ENCODE data around the gene SPIRE1.

Gene SPIRE1

GRCh38 chr18:12657684-12658425 lies at the start of gene SPIRE1:
Gene SPIRE1 (minus strand): TSS chr18:12658107. CDS start chr18:12657866, 241 bp downstream.
- peak in 2 of 3 experiments; percentile 14 to 16 for DNase-seq (ENCODE audit: low read depth in 2 of 3, low spot score in 2 of 3)

DNA sequence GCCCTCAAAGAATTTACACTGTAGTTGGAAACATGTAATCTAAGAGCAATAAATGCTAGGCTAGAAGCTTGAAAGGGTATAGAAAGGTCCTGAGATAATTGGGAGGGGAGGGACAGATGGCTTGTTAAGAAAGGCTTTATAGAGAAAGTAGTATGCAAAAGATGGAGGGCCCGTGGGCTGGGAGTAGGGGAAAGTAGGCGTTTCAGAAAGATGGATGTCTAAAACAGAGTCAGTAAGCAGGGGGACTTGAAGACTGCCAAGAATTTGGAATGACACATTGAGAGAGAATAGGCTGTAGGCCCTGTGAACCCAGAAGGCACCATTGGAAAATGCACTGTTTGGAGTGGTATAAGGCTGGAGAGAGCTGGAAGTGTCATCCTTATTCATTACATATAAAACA lies 45.8 kb upstream of the SPIRE1 start:
- no peak for DNase-seq (ENCODE audit: low read depth in 2 of 3, low spot score in 2 of 3)

- DNase-seq (ENCODE audit: low read depth in 2 of 3, low spot score in 2 of 3): no peak
Measured at GRCh38 chr18:12703096-12703567, 45.2 kb upstream of the SPIRE1 start.

DNA sequence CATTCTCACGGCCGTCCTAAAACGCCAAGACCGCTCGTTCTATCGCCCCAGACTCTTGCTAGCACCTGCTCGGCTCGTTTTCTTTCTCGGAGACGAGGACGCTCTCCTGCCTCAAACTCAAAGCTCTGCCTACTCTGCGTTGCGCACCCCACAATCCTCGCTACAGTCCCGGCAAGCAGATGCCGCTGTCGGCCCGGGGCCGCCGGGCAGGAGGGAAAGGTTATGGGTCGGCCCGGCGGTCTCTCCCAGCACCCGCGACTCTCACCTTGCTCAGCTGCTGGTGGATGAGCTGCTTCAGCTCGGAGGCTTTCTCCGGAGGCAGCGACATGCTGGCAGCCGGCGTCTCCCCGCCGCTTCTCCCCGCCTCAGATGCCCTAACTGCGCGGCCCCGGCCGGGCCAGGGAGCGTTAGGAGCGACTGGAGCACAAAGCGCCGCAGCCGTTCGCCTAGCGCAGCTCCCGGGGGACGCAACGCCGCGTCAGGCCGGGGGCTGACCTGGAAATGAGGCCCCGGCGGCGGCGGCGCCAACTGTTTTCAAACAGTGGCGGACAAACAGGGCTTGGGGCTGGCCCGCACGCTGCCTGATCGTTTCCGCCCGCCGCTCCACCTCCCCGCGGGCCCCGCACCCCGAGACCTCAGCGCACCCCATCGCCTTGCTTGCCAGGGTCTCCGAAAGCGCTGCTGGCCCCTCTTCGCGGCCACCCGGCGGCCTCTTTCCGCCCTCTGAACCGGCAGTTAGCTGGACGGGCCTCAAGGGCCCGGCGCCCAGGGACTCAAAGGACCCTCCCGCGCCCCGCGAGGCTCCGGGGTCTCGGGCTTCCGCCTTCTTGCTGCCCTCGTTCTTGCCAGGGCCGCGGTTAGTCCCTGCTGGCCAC lies 44.6 kb upstream of the SPIRE1 start, which contains the start of the genes CEP76 and PSMG2:
Gene CEP76 (minus strand): TSS at position 503 of the 875 bp plus-strand sequence. CDS start 175 bp downstream, at position 328.
Gene PSMG2 (plus strand): TSS at position 822 of the 875 bp plus-strand sequence. CDS start 66 bp downstream, outside the sequence.
- DNase-seq (ENCODE audit: low read depth in 2 of 3, low spot score in 2 of 3): peak; percentile 65 to 75 (median 74)

DNA sequence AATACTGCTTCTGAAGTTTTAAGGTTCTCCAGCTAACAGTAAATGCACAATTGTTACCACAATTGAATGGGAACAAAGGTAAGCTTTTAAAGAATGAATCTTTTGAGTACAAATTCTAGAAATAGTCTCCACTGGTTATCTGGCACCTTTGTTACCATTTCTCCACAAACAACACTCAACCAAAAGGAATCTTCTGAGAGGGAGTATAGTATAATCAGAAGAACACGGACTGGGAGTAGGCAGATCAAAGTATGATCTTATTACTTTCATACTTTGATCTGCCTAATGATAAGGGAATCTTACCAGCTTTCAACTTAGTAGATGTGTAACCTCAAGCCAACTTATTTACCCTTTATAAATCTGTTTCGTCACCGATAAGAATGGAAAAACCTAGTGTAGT lies 43.3 kb upstream of the SPIRE1 start:
- no peak for DNase-seq (ENCODE audit: low read depth in 2 of 3, low spot score in 2 of 3)

DNA sequence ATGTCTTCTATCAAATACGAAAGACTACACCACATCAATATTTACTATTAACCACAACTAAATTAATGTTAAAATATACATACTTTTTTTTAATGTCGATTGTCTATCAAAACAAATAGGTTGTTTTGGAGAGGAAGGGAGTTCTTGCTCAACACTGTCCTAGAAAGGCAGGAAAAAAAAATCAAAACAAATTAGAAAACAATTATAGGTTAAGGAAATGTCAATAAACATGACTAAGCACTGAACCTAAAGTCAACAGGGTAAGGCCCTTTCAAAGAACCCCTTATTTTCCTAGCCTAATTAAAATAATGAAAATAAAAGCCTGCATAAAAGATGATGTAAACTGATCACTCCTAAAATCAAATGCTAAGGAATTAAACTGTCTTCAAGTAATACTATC lies 41.8 kb upstream of the SPIRE1 start:
- no peak for DNase-seq (ENCODE audit: low read depth in 2 of 3, low spot score in 2 of 3)

DNA sequence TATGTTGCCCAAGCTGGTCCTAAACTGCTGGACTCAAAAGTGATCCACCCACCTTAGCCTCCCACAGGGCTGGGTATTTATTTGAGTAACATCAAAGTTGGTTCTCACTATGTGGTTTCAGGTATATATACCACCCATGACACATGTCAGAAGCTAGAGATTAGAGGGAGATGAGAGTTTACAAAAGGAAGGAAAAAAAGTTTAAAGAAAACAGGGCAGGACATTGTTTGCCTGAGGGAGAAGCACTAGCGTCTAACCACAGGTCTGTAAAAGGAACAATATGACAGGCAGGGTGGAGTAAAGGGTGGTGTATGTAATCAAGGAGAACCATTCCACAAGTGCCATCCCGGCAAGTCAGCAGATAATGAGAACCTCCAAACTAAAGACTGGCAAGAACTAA lies 36.1 kb upstream of the SPIRE1 start:
- no peak for DNase-seq (ENCODE audit: low read depth in 2 of 3, low spot score in 2 of 3)

- no peak for DNase-seq (ENCODE audit: low read depth in 2 of 3, low spot score in 2 of 3)
Measured at GRCh38 chr18:12692206-12692605, 34.3 kb upstream of the SPIRE1 start.

DNA sequence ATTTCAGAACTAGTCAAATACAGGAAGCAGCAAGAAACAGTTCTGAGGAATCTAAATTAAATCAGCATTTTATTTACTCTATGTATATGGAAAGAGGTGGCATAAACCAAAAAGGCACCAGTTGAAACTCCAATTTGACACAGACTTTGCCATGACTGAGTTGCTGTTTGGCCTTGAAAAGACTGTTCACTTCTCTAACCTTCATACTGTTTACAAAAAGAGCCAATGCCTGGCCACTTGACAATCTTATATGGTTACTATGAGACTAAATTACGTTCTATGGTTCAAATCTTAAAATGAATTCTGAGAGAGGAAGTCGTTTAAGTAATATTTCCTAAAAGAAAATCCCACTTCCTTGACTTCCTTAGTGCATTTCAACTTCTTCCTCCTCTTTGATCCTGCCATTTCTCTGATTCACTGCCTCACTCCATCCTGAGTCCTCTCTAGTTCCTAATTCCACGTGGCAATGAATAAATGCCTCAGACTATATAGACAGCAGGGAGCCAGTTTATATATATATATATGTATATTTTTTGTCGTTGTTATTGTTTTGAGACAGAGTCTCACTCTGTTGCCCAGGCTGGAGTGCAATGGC lies 31.4 kb upstream of the SPIRE1 start:
- no peak for DNase-seq (ENCODE audit: low read depth in 2 of 3, low spot score in 2 of 3)

GRCh38 chr18:12686100-12686499 lies 28.2 kb upstream of the SPIRE1 start:
- DNase-seq (ENCODE audit: low read depth in 2 of 3, low spot score in 2 of 3): no peak

DNA sequence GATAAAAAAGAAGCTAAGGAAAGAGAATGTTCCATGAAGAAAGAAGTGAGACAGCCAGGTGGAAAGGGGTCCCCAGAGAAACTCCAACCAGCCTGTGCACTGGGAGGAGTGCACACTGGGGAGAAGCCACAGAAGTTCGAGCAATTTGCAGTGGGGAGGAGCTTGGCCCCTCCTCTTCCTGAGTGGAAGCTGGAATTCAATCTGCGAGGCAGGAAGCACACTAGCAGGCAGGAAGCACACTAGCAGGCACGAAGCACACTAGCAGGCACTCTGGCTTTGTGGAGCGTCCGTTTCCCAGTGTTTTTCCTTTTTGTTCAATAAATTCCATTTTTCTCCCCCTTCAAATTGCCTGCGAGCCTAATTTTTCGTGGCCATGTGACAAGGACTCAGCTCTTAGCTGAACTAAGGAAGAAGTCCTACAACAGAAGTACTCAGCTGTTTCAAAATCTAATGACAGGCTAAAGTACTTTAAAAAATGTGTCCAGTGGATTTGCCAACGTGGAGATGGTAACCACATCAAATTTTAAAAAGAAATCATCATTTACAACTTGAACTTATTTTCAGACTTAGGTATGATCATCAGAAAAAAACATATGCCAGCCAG lies 21.4 kb upstream of the SPIRE1 start:
- no peak for DNase-seq (ENCODE audit: low read depth in 2 of 3, low spot score in 2 of 3)

- DNase-seq (ENCODE audit: low read depth in 2 of 3, low spot score in 2 of 3): no peak
Measured at GRCh38 chr18:12668041-12668440, 10.1 kb upstream of the SPIRE1 start.

GRCh38 chr18:12659904-12660605 lies 2.1 kb upstream of the SPIRE1 start:
- DNase-seq (ENCODE audit: low read depth in 2 of 3, low spot score in 2 of 3): no peak

DNA sequence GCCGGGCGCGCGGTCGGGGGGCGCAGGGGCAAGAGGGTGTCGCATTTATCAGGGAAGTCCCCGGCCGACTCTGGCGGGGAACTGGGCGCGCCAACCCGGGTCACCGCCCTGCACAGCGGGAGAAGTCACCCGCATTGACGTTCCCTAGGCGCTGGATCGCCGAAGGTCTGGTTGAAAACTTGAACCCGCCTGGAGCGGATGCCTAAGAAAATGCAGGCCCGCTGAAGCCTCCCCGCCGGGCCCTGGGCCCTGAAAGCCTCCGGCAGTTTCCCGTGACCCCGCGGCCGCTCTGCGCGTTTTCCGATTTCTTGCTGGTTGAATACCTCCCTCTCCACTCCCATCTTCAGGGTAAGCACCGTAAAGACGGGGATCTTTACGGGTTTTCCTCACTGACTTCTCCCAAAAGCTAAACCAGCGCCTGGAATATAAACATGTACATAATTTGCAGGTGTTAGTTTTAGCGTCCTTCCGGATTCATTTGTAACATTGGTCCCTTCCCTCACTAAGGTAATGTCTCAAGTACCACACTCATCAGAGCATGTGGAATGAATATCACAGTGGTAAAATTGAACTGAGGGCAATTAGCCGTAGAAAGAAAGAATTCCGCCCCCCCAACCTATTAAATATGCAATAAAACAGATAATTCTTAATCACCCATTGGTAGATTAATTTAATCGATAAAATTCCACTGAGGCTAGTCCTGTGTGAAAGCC lies 675 bp upstream of the SPIRE1 start:
- DNase-seq (ENCODE audit: low read depth in 2 of 3, low spot score in 2 of 3): peak in 1 of 3 experiments; percentile 5

DNA sequence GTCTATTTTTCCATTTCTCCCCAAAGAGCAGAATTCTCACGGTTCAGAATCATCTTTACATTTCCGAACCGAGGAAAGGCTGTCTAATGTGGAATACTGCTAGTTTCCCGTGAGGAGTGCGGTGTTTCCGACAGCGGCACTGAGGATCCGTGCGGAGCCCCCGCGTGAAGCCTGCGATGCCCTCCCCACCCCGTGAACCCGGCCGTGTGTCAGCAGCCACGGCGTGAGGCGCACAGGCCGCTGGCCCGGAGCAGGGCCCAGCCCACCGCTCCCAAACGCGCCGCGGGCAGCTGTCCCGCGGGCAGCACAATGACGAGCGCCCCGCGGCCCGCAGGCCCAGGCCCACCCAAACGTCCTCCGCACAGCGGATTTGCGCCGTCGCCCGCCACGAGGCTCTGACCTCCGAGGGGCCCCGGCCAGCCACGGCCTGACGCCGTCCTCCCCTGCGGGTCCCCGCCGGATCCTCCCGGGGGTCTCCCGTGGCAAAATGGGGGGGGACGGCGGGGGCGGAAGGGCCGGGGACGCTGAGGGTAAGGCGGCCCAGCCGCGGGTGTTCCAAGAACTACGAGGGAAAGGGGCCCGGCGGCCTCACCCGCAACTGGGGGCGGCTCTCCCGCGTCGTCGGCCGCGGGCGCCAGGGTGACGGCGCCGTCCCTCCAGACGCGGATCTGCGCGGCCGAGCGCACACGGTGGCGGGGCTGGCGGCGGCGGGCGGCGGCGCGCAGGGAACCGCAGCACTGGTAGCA lies 796 bp downstream of the SPIRE1 start:
- DNase-seq (ENCODE audit: low read depth in 2 of 3, low spot score in 2 of 3): peak in 2 of 3 experiments; percentile 5 to 9

- no peak for DNase-seq (ENCODE audit: low read depth in 2 of 3, low spot score in 2 of 3)
Measured at GRCh38 chr18:12656605-12656937, 1.3 kb downstream of the SPIRE1 start.

DNA sequence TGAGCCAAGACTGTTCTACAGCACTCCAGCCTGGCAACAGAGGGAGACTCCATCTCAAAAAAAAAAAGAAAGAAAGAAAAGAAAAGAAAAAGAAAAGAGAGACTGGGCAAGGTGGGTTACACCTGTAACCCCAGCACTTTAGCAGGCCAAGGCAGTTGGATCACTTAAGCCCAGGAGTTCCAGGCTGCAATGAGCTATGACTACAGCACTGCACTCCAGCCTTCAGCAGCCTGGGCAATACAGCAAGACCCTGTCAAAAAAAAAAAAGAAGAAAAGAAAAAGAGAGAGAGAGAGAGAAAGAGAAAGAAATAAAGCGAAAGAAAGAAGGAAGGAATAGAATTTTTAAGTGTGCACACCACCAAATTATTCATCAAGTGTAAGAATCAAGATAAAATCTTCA lies 2.9 kb downstream of the SPIRE1 start:
- DNase-seq (ENCODE audit: low read depth in 2 of 3, low spot score in 2 of 3): no peak

- DNase-seq (ENCODE audit: low read depth in 2 of 3, low spot score in 2 of 3): no peak
Measured at GRCh38 chr18:12652861-12653401, 5.0 kb downstream of the SPIRE1 start.

DNA sequence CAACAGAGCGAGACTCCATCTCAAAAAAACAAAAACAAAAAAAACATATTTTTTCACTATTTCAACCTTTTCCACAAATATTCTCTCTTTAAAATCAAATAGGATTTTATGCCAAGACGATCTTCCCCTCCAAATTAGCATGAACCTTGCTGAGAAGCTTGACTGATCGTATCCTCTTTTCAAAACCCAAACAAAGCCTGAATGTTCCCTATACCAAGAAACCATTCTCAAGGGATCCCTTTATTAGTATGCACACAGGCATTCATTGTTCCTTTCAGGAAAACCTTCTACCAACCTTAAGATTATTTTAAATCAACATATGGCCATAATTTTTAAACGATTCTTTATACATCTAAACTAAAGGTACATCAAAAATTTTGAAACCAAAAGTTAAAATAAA lies 6.3 kb downstream of the SPIRE1 start:
- no peak for DNase-seq (ENCODE audit: low read depth in 2 of 3, low spot score in 2 of 3)

Measured in activated CD8-positive, alpha-beta memory T cell treated with anti-CD3 and anti-CD28 coated beads for 48 hours (primary cell).